8988T (cell line): ENCODE results near the gene ATP8B1.
"Not testable (repeated sequence)": the region's sequence is repeated elsewhere in the genome, so short reads cannot be mapped to it uniquely, and the experiment has no call there.

Source experiments
- DNase-seq: peaks from one replicate; pipeline ENCODE4 v3.0.0; 2011

ATP8B1 gene

GRCh38 chr18:57759650-57760049 is 43.5 kb downstream of the ATP8B1 start:
- DNase-seq, result no peak

DNA sequence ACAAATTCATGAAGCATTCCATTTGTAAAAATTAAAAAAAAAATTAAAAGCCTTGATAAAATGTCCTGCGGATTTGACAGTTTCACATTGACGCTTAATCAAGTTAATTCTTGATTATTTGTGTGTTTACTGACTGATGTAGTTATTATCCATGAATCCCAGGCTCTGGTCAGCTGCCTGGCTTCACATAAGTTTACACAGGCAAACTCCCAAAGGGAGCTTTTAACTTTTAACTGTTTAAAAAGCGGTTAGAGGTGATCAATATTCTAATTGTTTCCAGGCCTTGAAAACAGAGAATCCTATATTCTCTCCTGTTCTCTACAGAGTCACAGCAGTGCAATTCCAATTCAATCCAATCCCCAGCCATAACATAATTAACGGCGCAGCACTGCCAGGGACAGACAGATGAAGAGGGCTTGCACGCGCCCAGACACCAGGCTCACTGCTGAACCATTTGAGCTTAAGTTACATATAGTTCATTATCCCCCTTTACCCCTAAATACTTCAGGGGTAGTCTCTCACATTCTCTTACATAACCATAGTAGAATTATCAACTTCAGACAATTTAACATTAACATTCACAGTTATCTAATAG is 47.5 kb downstream of the ATP8B1 start:
- no peak for DNase-seq

GRCh38 chr18:57754577-57755338 is 48.4 kb downstream of the ATP8B1 start:
- DNase-seq, result no peak

DNA sequence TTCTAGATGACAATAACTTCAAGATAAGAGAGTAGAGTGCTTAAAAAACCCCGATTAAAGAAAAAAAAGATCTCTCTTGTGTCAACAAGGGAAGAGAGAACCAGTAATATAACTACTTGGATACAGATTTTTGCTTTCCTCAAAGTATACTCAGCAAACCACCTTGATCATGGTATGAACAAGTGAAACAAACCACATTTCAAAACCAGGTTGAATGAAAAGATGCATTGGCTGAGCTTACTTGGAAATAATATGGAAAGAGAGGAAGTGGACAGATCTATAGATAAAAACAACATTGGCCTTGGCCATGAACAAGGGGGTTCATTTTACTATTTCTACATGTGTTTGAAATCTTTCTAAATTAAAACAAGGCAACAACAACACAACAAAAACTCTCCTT is 50.1 kb downstream of the ATP8B1 start:
- DNase-seq, result no peak

GRCh38 chr18:57749604-57749970 is 53.5 kb downstream of the ATP8B1 start:
- DNase-seq, result no peak

DNA sequence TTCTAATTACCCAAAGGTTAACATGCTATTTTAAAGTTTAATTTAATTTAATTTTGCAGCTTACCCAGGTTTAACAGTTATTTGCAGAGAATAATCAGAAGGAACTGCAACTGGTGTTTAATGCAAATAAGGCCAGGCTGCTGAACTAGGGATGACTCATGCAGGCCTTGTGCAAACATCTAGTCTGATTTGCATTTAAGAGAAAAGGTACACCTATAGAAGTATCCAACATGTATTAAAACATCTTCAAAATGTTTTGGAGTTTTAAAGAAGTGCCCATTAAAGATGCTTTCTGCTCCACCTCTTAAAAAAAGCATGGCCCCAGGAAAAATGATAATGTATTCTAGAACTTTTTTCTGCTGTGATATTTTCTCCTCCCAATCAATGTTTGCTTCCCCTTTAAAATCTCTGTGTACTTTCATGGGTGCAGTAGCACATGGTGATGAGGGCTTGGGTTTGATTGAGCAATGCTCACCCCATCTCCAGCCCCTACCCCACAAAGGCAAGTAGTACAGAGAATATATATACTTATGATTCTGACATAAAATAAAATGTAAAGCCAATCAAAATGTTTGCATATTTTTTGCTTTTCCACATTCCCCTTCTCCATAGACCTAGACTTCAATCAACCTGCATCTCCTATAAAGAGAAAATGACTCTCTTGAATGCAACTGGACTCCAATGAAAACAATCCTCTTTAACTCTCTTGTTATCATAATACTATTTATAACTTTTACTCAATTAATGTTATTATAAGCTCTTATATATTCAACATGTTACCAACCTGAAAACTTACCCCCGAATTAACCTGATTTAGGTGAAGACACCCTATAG is 54.1 kb downstream of the ATP8B1 start:
- no peak for DNase-seq

- no peak for DNase-seq
Observed at GRCh38 chr18:57747809-57748680, 55.1 kb downstream of the ATP8B1 start.

GRCh38 chr18:57744211-57744694 is 58.9 kb downstream of the ATP8B1 start:
- DNase-seq, result no peak

DNA sequence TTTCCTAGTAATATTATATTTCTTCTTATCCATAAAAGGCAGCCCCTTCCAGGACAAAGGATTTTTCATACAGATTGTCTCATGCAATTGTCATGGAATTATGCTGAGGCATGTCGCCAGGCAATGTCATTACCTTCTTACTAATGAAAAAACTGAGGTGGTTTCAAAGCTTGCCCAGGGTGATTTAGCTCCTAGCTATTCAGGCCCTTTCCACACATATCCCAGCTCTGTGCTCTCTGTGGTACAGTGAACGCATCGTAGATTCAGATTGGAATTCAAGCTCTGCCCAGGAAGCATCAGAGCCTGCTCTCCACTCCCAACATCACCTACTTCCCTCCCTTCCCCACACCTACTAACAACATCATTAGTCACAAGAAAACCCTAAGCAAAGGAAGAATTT is 60.1 kb downstream of the ATP8B1 start:
- no peak for DNase-seq

- no peak for DNase-seq
Observed at GRCh38 chr18:57741273-57741672, 61.8 kb downstream of the ATP8B1 start.

- DNase-seq, result no peak
Observed at GRCh38 chr18:57738078-57738477, 65.0 kb downstream of the ATP8B1 start.

DNA sequence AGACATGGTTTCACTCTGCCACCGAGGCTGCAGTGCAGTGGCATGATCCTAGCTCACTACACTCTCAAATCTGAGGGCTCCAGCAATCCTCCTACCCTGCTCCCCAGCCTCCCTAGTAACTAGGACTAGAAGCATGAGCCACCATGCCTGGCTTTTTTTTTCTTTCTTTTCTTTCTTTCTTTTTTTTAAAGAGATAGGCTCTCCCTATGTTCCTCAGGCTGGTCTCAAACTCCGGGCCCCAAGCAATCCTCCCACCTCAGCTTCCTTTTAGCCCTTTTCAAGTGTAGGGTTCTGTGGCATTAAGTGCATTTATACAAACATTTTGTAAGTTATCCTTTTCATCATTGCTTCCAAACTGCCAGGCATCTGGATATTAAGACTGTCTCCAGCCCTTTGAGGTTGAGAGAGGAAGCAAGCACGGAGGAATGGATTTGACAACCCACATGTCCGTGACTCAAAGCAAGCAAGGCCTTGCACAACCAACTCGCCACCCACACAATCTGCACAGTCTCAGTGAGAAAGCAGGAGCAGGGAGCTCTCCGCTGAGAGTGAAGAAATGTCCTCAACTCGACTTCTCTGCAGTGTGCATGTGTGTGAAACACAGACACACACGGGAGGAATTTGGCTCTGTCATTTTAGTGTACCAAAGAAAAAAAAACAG is 65.6 kb downstream of the ATP8B1 start:
- no peak for DNase-seq

GRCh38 chr18:57735042-57735441 is 68.1 kb downstream of the ATP8B1 start:
- not testable (repeated sequence) for DNase-seq

GRCh38 chr18:57733861-57734260 is 69.3 kb downstream of the ATP8B1 start:
- DNase-seq, result no peak

GRCh38 chr18:57730146-57730545 is 73.0 kb downstream of the ATP8B1 start:
- no peak for DNase-seq

DNA sequence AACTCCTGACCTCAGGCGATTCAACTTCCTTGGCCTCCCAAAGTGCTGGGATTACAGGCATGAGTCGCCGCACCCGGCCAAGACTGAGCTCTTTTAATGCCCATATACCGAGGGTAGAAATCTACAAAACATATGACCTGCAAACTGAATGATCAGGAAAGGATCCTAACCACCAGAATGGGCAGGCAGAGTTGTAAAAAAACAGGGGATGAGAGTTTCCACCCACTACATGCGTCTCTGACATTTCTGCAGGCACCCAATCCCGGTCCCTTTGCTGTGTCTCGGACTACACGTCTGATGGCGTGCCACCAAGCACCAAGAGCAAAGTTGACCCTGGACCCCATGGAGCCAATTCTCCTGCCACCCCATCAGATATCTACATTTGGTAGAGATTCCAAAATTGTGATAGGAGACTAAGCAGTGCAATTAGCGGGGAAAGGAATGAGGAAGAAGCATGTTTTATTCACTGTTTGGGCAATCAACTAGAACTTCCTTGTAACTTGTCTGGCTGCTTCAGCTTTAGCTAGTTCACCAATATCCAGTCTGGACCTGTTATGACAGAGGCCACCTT is 74.1 kb downstream of the ATP8B1 start:
- no peak for DNase-seq

GRCh38 chr18:57727952-57728807 is 74.9 kb downstream of the ATP8B1 start:
- no peak for DNase-seq

DNA sequence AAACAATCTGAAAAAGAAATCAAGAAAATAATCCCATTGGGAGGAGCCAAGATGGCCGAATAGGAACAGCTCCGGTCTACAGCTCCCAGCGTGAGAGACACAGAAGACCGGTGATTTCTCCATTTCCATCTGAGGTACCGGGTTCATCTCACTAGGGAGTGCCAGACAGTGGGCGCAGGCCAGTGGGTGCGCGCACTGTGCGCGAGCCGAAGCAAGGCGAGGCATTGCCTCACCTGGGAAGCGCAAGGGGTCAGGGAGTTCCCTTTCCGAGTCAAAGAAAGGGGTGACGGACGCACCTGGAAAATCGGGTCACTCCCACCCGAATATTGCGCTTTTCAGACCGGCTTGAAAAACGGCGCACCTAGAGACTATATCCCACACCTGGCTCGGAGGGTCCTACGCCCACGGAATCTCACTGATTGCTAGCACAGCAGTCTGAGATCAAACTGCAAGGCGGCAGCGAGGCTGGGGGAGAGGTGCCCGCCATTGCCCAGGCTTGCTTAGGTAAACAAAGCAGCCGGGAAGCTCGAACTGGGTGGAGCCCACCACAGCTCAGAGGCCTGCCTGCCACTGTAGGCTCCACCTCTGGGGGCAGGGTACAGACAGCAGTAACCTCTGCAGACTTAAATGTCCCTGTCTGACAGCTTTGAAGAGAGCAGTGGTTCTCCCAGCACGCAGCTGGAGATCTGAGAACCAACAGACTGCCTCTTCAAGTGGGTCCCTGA is 83.7 kb downstream of the ATP8B1 start:
- DNase-seq, result not testable (repeated sequence)

DNA sequence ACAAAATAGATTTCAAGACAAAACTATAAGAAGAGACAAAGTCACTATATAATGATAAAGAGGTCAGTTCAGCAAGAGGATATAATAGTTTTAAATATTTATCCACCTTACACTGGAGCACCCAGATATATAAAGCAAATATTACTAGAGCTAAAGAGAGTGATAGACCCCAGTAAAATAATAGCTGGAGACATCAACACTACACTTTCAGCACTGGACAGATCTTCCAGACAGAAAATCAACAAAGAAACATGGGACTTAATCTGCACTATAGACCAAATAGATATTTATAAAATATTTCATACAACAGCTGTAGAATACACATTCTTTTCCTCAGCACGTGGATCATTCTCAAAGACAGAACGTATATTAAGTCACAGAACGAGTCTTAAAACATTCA is 86.6 kb downstream of the ATP8B1 start:
- DNase-seq, result no peak

DNA sequence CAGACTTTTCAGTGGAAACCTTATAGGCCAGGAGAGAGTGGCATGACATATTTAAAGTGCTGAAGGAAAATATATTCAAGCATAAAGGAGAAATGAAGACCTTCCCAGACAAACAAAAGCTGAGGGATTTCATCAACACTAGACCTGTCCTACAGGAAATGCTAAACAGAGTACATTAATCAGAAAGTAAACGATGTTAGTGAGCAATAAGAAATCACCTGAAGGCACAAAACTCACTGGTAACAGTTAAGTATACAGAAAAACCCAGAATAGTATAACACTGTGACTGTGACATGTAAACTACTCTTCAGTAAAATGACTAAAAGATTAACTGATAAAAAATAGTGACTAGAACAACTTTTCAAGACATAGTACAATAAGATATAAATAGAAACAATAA is 87.4 kb downstream of the ATP8B1 start:
- DNase-seq, result no peak
